ENCODE measurements around the gene MYOF. TPM values are rescaled to one million over a fixed set of nuclear protein-coding genes. Genes with fewer than 3 reads are reported as not detected.
"Not testable (repeated sequence)": the region's sequence is repeated elsewhere in the genome, so short reads cannot be mapped to it uniquely, and the experiment has no call there.

Gene MYOF
- total RNA-seq, 1 donor from 2014 or later: 32.5 TPM

- Mint-ChIP-seq H3K4me1 (ENCODE audit: low read depth) (peaks cover 6% of the 10 kb centered on the region), H3K9me3 (peaks cover 11% of the 10 kb centered on the region), H3K27me3 (ENCODE audit: low read depth) (no peaks in the 10 kb centered on the region), H3K4me3 (ENCODE audit: low read depth) (no peak overlapping the region), H3K36me3 (ENCODE audit: low read depth) (peaks cover 14% of the 10 kb centered on the region), H3K27ac (no peak overlapping the region)
- intact Hi-C loops (cut with micrococcal nuclease): no loop called here
- DNase-seq (ENCODE audit: low spot score): no peak
These were observed 50.8 kb downstream of the MYOF start for GRCh38 chr10:93431361-93431760.

- Mint-ChIP-seq H3K27ac (no peak overlapping the region), H3K4me3 (ENCODE audit: low read depth) (no peak overlapping the region), H3K27me3 (ENCODE audit: low read depth) (no peaks in the 10 kb centered on the region), H3K9me3 (peaks cover 8% of the 10 kb centered on the region), H3K4me1 (ENCODE audit: low read depth) (peaks cover 4% of the 10 kb centered on the region), H3K36me3 (ENCODE audit: low read depth) (peaks cover 10% of the 10 kb centered on the region)
- intact Hi-C loops (cut with micrococcal nuclease): no loop called here
- no peak for DNase-seq (ENCODE audit: low spot score)
These were observed 56.3 kb downstream of the MYOF start for GRCh38 chr10:93425861-93426260.

GRCh38 chr10:93422118-93422517, 60.0 kb downstream of the MYOF start:
- Mint-ChIP-seq H3K4me1 (ENCODE audit: low read depth) (no peaks in the 10 kb centered on the region), H3K4me3 (ENCODE audit: low read depth) (no peak overlapping the region), H3K27me3 (ENCODE audit: low read depth) (no peaks in the 10 kb centered on the region), H3K9me3 (no peaks in the 10 kb centered on the region), H3K27ac (no peak overlapping the region), H3K36me3 (ENCODE audit: low read depth) (no peaks in the 10 kb centered on the region)
- intact Hi-C loops (cut with micrococcal nuclease): no loop called here
- no peak for DNase-seq (ENCODE audit: low spot score)

- H3K27me3 Mint-ChIP-seq (ENCODE audit: low read depth): no peaks in the 10 kb centered on the region
- no peaks in the 10 kb centered on the region for H3K9me3 Mint-ChIP-seq
- H3K27ac Mint-ChIP-seq: no peak overlapping the region
- no peak for DNase-seq (ENCODE audit: low spot score)
- intact Hi-C loops (cut with micrococcal nuclease): no loop called here
- H3K4me3 Mint-ChIP-seq (ENCODE audit: low read depth): no peak overlapping the region
- no peaks in the 10 kb centered on the region for H3K4me1 Mint-ChIP-seq (ENCODE audit: low read depth)
- no peaks in the 10 kb centered on the region for H3K36me3 Mint-ChIP-seq (ENCODE audit: low read depth)
These were observed 60.9 kb downstream of the MYOF start for GRCh38 chr10:93420944-93421825.

- Mint-ChIP-seq H3K36me3 (ENCODE audit: low read depth) (peaks cover 9% of the 10 kb centered on the region), H3K4me3 (ENCODE audit: low read depth) (no peak overlapping the region), H3K4me1 (ENCODE audit: low read depth) (peaks cover 7% of the 10 kb centered on the region), H3K27me3 (ENCODE audit: low read depth) (no peaks in the 10 kb centered on the region), H3K9me3 (no peaks in the 10 kb centered on the region), H3K27ac (no peak overlapping the region)
- DNase-seq (ENCODE audit: low spot score): no peak
- intact Hi-C loops (cut with micrococcal nuclease): no loop called here
These were observed 62.0 kb downstream of the MYOF start for GRCh38 chr10:93420091-93420490.

- H3K27ac Mint-ChIP-seq; H3K4me3 Mint-ChIP-seq (ENCODE audit: low read depth); H3K9me3 Mint-ChIP-seq; DNase-seq (ENCODE audit: low spot score); intact Hi-C loops (cut with micrococcal nuclease); H3K27me3 Mint-ChIP-seq (ENCODE audit: low read depth); H3K4me1 Mint-ChIP-seq (ENCODE audit: low read depth): not testable (repeated sequence)
- H3K36me3 Mint-ChIP-seq (ENCODE audit: low read depth): peaks cover 12% of the 10 kb centered on the region
These were observed 63.1 kb downstream of the MYOF start for GRCh38 chr10:93419016-93419415.

GRCh38 chr10:93417921-93418320, 64.2 kb downstream of the MYOF start:
- H3K4me3 Mint-ChIP-seq (ENCODE audit: low read depth): no peak overlapping the region
- H3K27me3 Mint-ChIP-seq (ENCODE audit: low read depth): no peaks in the 10 kb centered on the region
- H3K4me1 Mint-ChIP-seq (ENCODE audit: low read depth): peaks cover 19% of the 10 kb centered on the region
- DNase-seq (ENCODE audit: low spot score): no peak
- H3K9me3 Mint-ChIP-seq: no peaks in the 10 kb centered on the region
- peaks cover 16% of the 10 kb centered on the region for H3K36me3 Mint-ChIP-seq (ENCODE audit: low read depth)
- intact Hi-C loops (cut with micrococcal nuclease): no loop called here
- H3K27ac Mint-ChIP-seq: no peak overlapping the region

GRCh38 chr10:93417266-93417665, 64.9 kb downstream of the MYOF start:
- intact Hi-C loops (cut with micrococcal nuclease): no loop called here
- Mint-ChIP-seq H3K36me3 (ENCODE audit: low read depth) (peaks cover 20% of the 10 kb centered on the region), H3K9me3 (no peaks in the 10 kb centered on the region), H3K4me1 (ENCODE audit: low read depth) (peaks cover 25% of the 10 kb centered on the region), H3K4me3 (ENCODE audit: low read depth) (no peak overlapping the region), H3K27me3 (ENCODE audit: low read depth) (no peaks in the 10 kb centered on the region), H3K27ac (no peak overlapping the region)
- no peak for DNase-seq (ENCODE audit: low spot score)

GRCh38 chr10:93416824-93417223, 65.3 kb downstream of the MYOF start:
- H3K27me3 Mint-ChIP-seq (ENCODE audit: low read depth): no peaks in the 10 kb centered on the region
- no peaks in the 10 kb centered on the region for H3K9me3 Mint-ChIP-seq
- intact Hi-C loops (cut with micrococcal nuclease): no loop called here
- no peak overlapping the region for H3K4me3 Mint-ChIP-seq (ENCODE audit: low read depth)
- no peak overlapping the region for H3K27ac Mint-ChIP-seq
- H3K4me1 Mint-ChIP-seq (ENCODE audit: low read depth): peaks cover 26% of the 10 kb centered on the region
- peaks cover 20% of the 10 kb centered on the region for H3K36me3 Mint-ChIP-seq (ENCODE audit: low read depth)
- no peak for DNase-seq (ENCODE audit: low spot score)

GRCh38 chr10:93415693-93416092, 66.4 kb downstream of the MYOF start:
- no peak for DNase-seq (ENCODE audit: low spot score)
- Mint-ChIP-seq H3K4me1 (ENCODE audit: low read depth) (peaks cover 33% of the 10 kb centered on the region), H3K4me3 (ENCODE audit: low read depth) (no peak overlapping the region), H3K36me3 (ENCODE audit: low read depth) (peaks cover 20% of the 10 kb centered on the region), H3K9me3 (no peaks in the 10 kb centered on the region), H3K27ac (peak overlapping the region; percentile 9), H3K27me3 (ENCODE audit: low read depth) (no peaks in the 10 kb centered on the region)
- intact Hi-C loops (cut with micrococcal nuclease): no loop called here

GRCh38 chr10:93413252-93413689, 68.9 kb downstream of the MYOF start:
- Mint-ChIP-seq H3K4me3 (ENCODE audit: low read depth) (no peak overlapping the region), H3K27ac (peak overlapping the region; percentile 71), H3K36me3 (ENCODE audit: low read depth) (peaks cover 31% of the 10 kb centered on the region), H3K27me3 (ENCODE audit: low read depth) (no peaks in the 10 kb centered on the region), H3K4me1 (ENCODE audit: low read depth) (peaks cover 40% of the 10 kb centered on the region), H3K9me3 (no peaks in the 10 kb centered on the region)
- intact Hi-C loops (cut with micrococcal nuclease): loop anchor here (5.0 kb wide), 1 partner anchor 36 kb away; no protein-coding TSS in a partner anchor
- DNase-seq (ENCODE audit: low spot score): peak; percentile 32

GRCh38 chr10:93412801-93413200, 69.3 kb downstream of the MYOF start:
- H3K36me3 Mint-ChIP-seq (ENCODE audit: low read depth): peaks cover 31% of the 10 kb centered on the region
- DNase-seq (ENCODE audit: low spot score): no peak
- no peaks in the 10 kb centered on the region for H3K27me3 Mint-ChIP-seq (ENCODE audit: low read depth)
- peak overlapping the region; percentile 71 for H3K27ac Mint-ChIP-seq
- no peaks in the 10 kb centered on the region for H3K9me3 Mint-ChIP-seq
- intact Hi-C loops (cut with micrococcal nuclease): loop anchor here (5.0 kb wide), 1 partner anchor 36 kb away; no protein-coding TSS in a partner anchor
- peaks cover 40% of the 10 kb centered on the region for H3K4me1 Mint-ChIP-seq (ENCODE audit: low read depth)
- H3K4me3 Mint-ChIP-seq (ENCODE audit: low read depth): no peak overlapping the region

- H3K9me3 Mint-ChIP-seq: no peaks in the 10 kb centered on the region
- H3K27me3 Mint-ChIP-seq (ENCODE audit: low read depth): no peaks in the 10 kb centered on the region
- H3K4me3 Mint-ChIP-seq (ENCODE audit: low read depth): no peak overlapping the region
- intact Hi-C loops (cut with micrococcal nuclease): loop anchor here (5.0 kb wide), 1 partner anchor 34 kb away; no protein-coding TSS in a partner anchor
- peaks cover 30% of the 10 kb centered on the region for H3K36me3 Mint-ChIP-seq (ENCODE audit: low read depth)
- no peak for DNase-seq (ENCODE audit: low spot score)
- peaks cover 39% of the 10 kb centered on the region for H3K4me1 Mint-ChIP-seq (ENCODE audit: low read depth)
- no peak overlapping the region for H3K27ac Mint-ChIP-seq
These were observed 71.3 kb downstream of the MYOF start for GRCh38 chr10:93410697-93411348.

Measured in activated T-helper 2 cell treated with anti-CD3 and anti-CD28 coated beads, Interferon-gamma antibody, Interleukin-2, Interleukin-4, amounts not matched to agents 10 μg/mL and 5 μg/mL and 100 μg/mL, durations not matched to agents 14 hours and 24 hours and 36 hours (primary cell).